Coronary artery (tissue), 2 donors: ENCODE measurements around the gene HMCN1.
"Not testable (repeated sequence)": the region's sequence is repeated elsewhere in the genome, so short reads cannot be mapped to it uniquely, and the experiment has no call there.

ENCODE experiments used
- DNase-seq: peaks from one replicate; pipeline ENCODE4 v3.0.0-alpha.2; 2017; ENCODE audit warnings: low spot score
- H3K27ac ChIP-seq, 2 donors: fragments of 200-600 bp; sonication (generic); one replicate each; pipeline ENCODE4 v1.5.1; 2016 to 2019
- H3K4me3 ChIP-seq: fragments of 200-600 bp; sonication (generic); 2 replicates; pipeline ENCODE4 v1.5.1; 2016; ENCODE audit warnings: mild to moderate bottlenecking, moderate library complexity
- CTCF ChIP-seq: fragments of 200-600 bp; sonication (generic); IDR thresholded peaks from one replicate; pipeline ENCODE4 v1.5.1; 2019; ENCODE audit warnings: antibody characterized with exemption

HMCN1 gene

DNA sequence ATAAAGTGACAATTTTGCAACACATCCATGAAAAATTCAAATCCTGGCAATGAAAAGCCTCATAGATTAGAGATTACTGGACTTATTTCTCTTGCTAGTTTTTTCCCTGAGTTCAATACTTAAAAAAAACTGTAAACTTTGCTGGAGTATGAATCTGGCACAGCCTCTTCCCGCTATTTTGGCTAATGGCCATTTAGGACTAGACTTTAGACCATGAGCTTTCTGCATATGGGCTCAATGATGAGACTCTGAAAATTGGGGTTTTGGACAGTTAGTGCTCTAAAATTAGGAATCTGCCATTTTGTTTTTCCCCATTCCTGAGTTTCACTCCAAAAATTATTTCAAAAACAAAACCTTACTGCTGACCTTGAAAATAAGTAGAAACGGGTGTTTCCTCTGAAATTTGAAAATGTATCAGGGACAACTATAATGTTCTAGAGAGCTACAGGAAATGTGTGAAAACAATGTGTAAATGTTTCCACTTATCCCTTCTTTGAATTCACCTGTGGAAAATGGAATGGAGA, 137.5 kb downstream of the HMCN1 start:
- no peak for DNase-seq
- TF ChIP-seq CTCF = no peak
- Histone ChIP-seq H3K27ac (no peak overlapping the region), H3K4me3 (no peak overlapping the region)

DNA sequence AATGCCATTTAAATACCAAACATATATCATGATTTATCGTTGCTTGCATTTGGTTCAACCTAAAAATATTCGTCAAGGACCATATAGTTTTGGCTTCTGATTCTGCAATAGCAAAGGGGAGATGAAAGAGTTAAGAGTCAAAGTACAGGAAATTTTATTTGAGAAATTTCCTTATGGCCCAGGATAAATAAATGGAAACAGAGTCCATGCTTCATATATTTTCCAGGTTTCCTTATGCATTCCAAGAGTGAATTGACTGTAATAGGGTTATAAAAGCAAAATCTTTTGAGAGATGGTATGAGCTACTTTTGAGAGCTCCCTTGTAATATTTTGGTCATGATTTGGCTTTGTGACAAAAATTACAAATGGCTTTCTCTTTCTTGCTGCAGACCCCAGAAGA, 140.1 kb downstream of the HMCN1 start:
- Histone ChIP-seq H3K4me3 (no peak overlapping the region), H3K27ac (no peak overlapping the region)
- DNase-seq = no peak
- TF ChIP-seq CTCF = no peak

DNA sequence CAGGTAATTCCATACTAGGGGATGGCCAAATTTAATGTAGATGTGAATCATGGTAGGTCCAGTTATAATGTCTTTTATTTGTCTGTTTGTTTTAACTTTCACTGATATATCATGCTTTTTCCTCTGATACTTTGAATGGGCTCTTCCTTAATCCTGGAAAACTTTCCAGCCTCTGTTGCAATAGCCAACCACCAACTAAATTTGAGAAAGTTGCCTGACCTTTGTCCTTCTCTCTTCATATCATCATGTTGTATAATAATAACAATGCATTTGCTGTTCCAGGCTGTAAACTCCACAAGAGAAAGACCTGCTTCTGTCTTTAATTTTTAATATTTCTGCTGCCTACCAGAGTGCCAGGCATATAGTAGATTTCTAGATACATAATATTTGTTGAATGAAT, 146.1 kb downstream of the HMCN1 start:
- TF ChIP-seq CTCF = no peak
- Histone ChIP-seq H3K27ac (peak overlapping the region in 1 of 2 donors; percentile 56), H3K4me3 (no peak overlapping the region)
- no peak for DNase-seq

GRCh38 chr1:185880779-185881333, 146.7 kb downstream of the HMCN1 start:
- Histone ChIP-seq H3K27ac (peak overlapping the region in 1 of 2 donors; percentile 56), H3K4me3 (no peak overlapping the region)
- no peak for TF ChIP-seq CTCF
- peak; percentile 80 for DNase-seq

- DNase-seq = no peak
- TF ChIP-seq CTCF = no peak
- Histone ChIP-seq H3K4me3 (no peak overlapping the region), H3K27ac (no peak overlapping the region)
Observed at GRCh38 chr1:185886046-185886445, 151.9 kb downstream of the HMCN1 start.

GRCh38 chr1:185886671-185887070, 152.5 kb downstream of the HMCN1 start:
- H3K4me3 ChIP-seq = no peak overlapping the region
- no peak for TF ChIP-seq CTCF
- DNase-seq = no peak
- no peak overlapping the region for H3K27ac ChIP-seq

DNA sequence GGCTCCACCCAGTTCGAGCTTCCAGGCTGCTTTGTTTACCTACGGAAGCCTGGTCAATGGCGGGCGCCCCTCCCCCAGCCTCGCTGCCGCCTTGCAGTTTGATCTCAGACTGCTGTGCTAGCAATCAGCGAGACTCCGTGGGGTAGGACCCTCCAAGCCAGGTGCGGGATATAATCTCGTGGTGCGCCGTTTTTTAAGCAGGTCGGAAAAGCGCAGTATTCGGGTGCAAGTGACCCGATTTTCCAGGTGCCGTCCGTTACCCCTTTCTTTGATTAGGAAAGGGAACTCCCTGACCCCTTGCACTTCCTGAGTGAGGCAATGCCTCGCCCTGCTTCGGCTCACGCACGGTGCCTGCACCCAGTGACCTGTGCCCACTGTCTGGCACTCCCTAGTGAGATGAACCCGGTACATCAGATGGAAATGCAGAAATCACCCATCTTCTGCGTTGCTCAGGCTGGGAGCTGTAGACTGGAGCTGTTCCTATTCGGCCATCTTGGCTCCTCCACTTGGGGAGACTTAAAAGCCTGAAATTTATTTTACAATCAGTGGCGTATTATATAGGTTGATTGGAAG, 158.7 kb downstream of the HMCN1 start:
- H3K4me3 ChIP-seq, DNase-seq, H3K27ac ChIP-seq: not testable (repeated sequence)
